HepG2 (cell line): ENCODE measurements around the gene ARHGEF10L. TPM values are rescaled to one million over a fixed set of nuclear protein-coding genes. Genes with fewer than 3 reads are reported as not detected.

Experiments
- ATAC-seq: fragments of 200-7000 bp; cut with Tn5 transposase; 3 replicates; pipeline ENCODE4 v1.9.1; 2020; ENCODE audit warnings: mild to moderate bottlenecking, moderate library complexity
- BruUV-seq: library from RNA; stranded (reverse); fragments of 400-500 nt; replicated peaks from 2 replicates; lab custom pipeline; 2021; lab: Mats Ljungman, UMichigan
- CTCF ChIA-PET: fragments of 300-600 bp; formaldehyde crosslinking; extraction: SDS; loops from one replicate; lab custom pipeline; 2021; ENCODE audit warnings: low total read pairs, inconsistent platforms, low intra/inter-chr PET ratio; lab: Yijun Ruan, JAX
- POLR2A ChIA-PET: fragments of 350-600 bp; sonication (Branson Sonifier 250); formaldehyde crosslinking; loops from one replicate; lab custom pipeline; 2020; ENCODE audit warnings: antibody characterized with exemption, inconsistent platforms; lab: Yijun Ruan, JAX
- DNase-seq: peaks from one replicate; pipeline ENCODE4 v3.0.0-alpha.2; 2015; ENCODE audit warnings: low spot score
- FAIRE-seq: peaks from 3 replicates; lab custom pipeline; 2011; peaks lifted over from hg19 to GRCh38; lab: Jason Lieb, UNC
- H2AFZ ChIP-seq: one replicate; pipeline ENCODE4 v1.6.1; 2011; ENCODE audit warnings: low read length, inconsistent platforms
- H3K27ac ChIP-seq: fragments of 300-600 bp; 3 replicates; pipeline ENCODE4 v1.8.0; 2011; ENCODE audit warnings: mixed run types, mild to moderate bottlenecking, mixed read lengths, low read length, inconsistent platforms; ENCODE audit not compliant: insufficient read depth; ENCODE audit errors: extremely low read length
- H3K27me3 ChIP-seq, 2 experiments: fragments of 200-600 bp in 1 of 2; 2 replicates in 1 of 2; 3 replicates in 1 of 2; pipeline versions ENCODE4 v1.6.0 to v1.8.0; 2011; ENCODE audit warnings: low read length in 2 of 2, mild to moderate bottlenecking in 2 of 2, moderate library complexity in 2 of 2, inconsistent platforms in 1 of 2; ENCODE audit not compliant: insufficient read depth in 2 of 2, control insufficient read depth in 1 of 2
- H3K36me3 ChIP-seq, 2 experiments: fragments of 200-600 bp in 1 of 2; replicated peaks in 1 of 2; 2 replicates in 1 of 2; 3 replicates in 1 of 2; pipeline versions ENCODE4 v1.5.1 to v1.8.0; 2011; ENCODE audit warnings: low read length in 2 of 2, inconsistent platforms in 1 of 2; ENCODE audit not compliant: insufficient read depth in 2 of 2, control insufficient read depth in 1 of 2
- H3K4me1 ChIP-seq: 2 replicates; pipeline ENCODE4 v1.5.1; 2012; ENCODE audit warnings: low read length, inconsistent platforms; ENCODE audit not compliant: insufficient read depth
- H3K4me2 ChIP-seq: 2 replicates; pipeline ENCODE4 v1.6.0; 2011; ENCODE audit warnings: low read depth, low read length, inconsistent platforms
- H3K4me3 ChIP-seq, 3 experiments: fragments of 200-600 bp in 1 of 3; sonication (generic), shearing (Covaris generic) in 1 of 3; replicated peaks in 1 of 3; 2 replicates each; pipeline ENCODE4 v1.5.1; 2011 to 2016; ENCODE audit warnings: low read length in 3 of 3, inconsistent platforms in 2 of 3, low read depth in 2 of 3, mild to moderate bottlenecking in 2 of 3, control low read depth in 1 of 3, mixed read lengths in 1 of 3; ENCODE audit not compliant: insufficient read depth in 1 of 3
- H3K79me2 ChIP-seq: one replicate; pipeline ENCODE4 v1.6.1; 2011; ENCODE audit warnings: low read length, inconsistent platforms; ENCODE audit not compliant: insufficient read depth
- H3K9ac ChIP-seq: 2 replicates; pipeline ENCODE4 v1.6.0; 2011; ENCODE audit warnings: mild to moderate bottlenecking, low read depth, low read length, inconsistent platforms; ENCODE audit not compliant: insufficient read depth
- H3K9me3 ChIP-seq: 2 replicates; pipeline ENCODE4 v1.5.1; 2012; ENCODE audit warnings: mild to moderate bottlenecking, low read length
- H4K20me1 ChIP-seq: 2 replicates; pipeline ENCODE4 v1.6.0; 2011; ENCODE audit warnings: inconsistent platforms, mild to moderate bottlenecking, low read length, moderate library complexity; ENCODE audit not compliant: insufficient read depth
- BCL3 ChIP-seq: sonication (generic); formaldehyde crosslinking; IDR thresholded peaks from 2 replicates; pipeline ENCODE4 v1.5.1; 2020; ENCODE audit warnings: mild to moderate bottlenecking, missing genetic modification reagents, moderate library complexity
- CEBPG ChIP-seq: IDR thresholded peaks from 2 replicates; pipeline ENCODE4 v1.6.1; 2016
- PATZ1 ChIP-seq: sonication (generic); formaldehyde crosslinking; IDR thresholded peaks from 2 replicates; pipeline ENCODE4 v1.4.0; 2020; ENCODE audit warnings: missing genetic modification reagents
- RERE ChIP-seq: IDR thresholded peaks from 2 replicates; pipeline ENCODE4 v1.6.1; 2016; ENCODE audit warnings: low read depth, missing genetic modification reagents, missing compliant biosample characterization
- RFX3 ChIP-seq: IDR thresholded peaks from 2 replicates; pipeline ENCODE4 v1.6.1; 2016; ENCODE audit warnings: missing biosample characterization, missing genetic modification reagents
- SRF ChIP-seq: IDR thresholded peaks from 2 replicates; pipeline ENCODE4 v1.6.1; 2011; ENCODE audit warnings: mild to moderate bottlenecking, low read depth, low read length, moderate library complexity
- SRSF9 ChIP-seq: fragments of 200-400 bp; formaldehyde crosslinking; IDR thresholded peaks from 2 replicates; pipeline ENCODE4 v1.6.1; 2018; ENCODE audit warnings: borderline replicate concordance, mild to moderate bottlenecking, low read depth, low read length; ENCODE audit not compliant: insufficient read depth, poor library complexity, severe bottlenecking
- STAG1 ChIP-seq: sonication (generic); formaldehyde crosslinking; IDR thresholded peaks from 2 replicates; pipeline ENCODE4 v1.4.0; 2020; ENCODE audit warnings: missing genetic modification reagents
- TRAFD1 ChIP-seq: sonication (generic); formaldehyde crosslinking; IDR thresholded peaks from 2 replicates; pipeline ENCODE4 v1.5.1; 2020; ENCODE audit warnings: missing genetic modification reagents, mild to moderate bottlenecking, borderline replicate concordance
- ZNF790 ChIP-seq: sonication (generic); formaldehyde crosslinking; IDR thresholded peaks from 2 replicates; pipeline ENCODE4 v1.8.0; 2022; ENCODE audit warnings: missing genetic modification reagents, mild to moderate bottlenecking, borderline replicate concordance
- WGBS: methylation state at CpG from one replicate; pipeline ENCODE4 v1.1.6; 2017; ENCODE audit warnings: low lambda C conversion rate; 5-methylcytosine and 5-hydroxymethylcytosine counted together
- in situ Hi-C: cut with HindIII; loops from 2 replicates; pipeline ENCODE4 v1.10.0; 2017; ENCODE audit warnings: low pct_unique_long_range_greater_than_20kb; ENCODE audit not compliant: extremely low pct_ligation_motif_present
- intact Hi-C: fragments of 100-400 bp; cut with micrococcal nuclease; formaldehyde crosslinking; loops from one replicate; pipeline ENCODE4 v1.10.0; 2022; ENCODE audit not compliant: unreplicated experiment
- polyA plus RNA-seq, 8 experiments: library from polyadenylated mRNA; depleted of rRNA in 3 of 8; stranded (reverse) in 7 of 8; unstranded in 1 of 8; fragments of >200 nt; fragmentation: Illumina TruSeq in 4 of 8; extraction: Trizol in 4 of 8; gene quantifications; 2 replicates each; pipeline versions ENCODE4 v1.2.1 to v1.2.3, GENCODE V29; 2011 to 2016; ENCODE audit warnings: low read depth in 4 of 8, missing spikeins in 1 of 8, mixed read lengths in 1 of 8; ENCODE audit not compliant: insufficient read depth in 1 of 8
- total RNA-seq, 5 experiments: library from RNA; depleted of rRNA; stranded (reverse); fragments of >200 nt; fragmentation: Illumina TruSeq; extraction: Trizol; gene quantifications; 2 replicates each; pipeline ENCODE4 v1.2.3, GENCODE V29; 2016; ENCODE audit warnings: low read depth in 1 of 5

Gene ARHGEF10L
- total and polyA plus RNA-seq, 2 of the 13 experiments (the other 11 are each of a cell fraction or from before 2014, with no cell fraction given), result 46.5 to 78.3 TPM

- no peak overlapping the region for H3K4me3 ChIP-seq
- no peak overlapping the region for H3K4me2 ChIP-seq
- peaks cover 7% of the 10 kb centered on the region; the same call in 1 of the 2 replicates for H4K20me1 ChIP-seq
- H3K9ac ChIP-seq, result no peak overlapping the region
- H3K79me2 ChIP-seq, result no peaks in the 10 kb centered on the region
- no peaks in the 10 kb centered on the region for H3K27me3 ChIP-seq
- H2AFZ ChIP-seq, result no peak overlapping the region
- WGBS, result 97% methylated on average over 4 of the region's 4 CpGs
- in situ Hi-C loops, result no loop called here
- POLR2A ChIA-PET, result no interaction called here
- peaks cover 35 to 93% of the 10 kb centered on the region in 2 experiments for H3K36me3 ChIP-seq
- intact Hi-C loops, result no loop called here
- H3K4me1 ChIP-seq, result no peaks in the 10 kb centered on the region
- FAIRE-seq (no peak), DNase-seq (no peak), ATAC-seq (no peak)
- TF ChIP-seq STAG1 (CRISPR knock-in tag) (no peak), CEBPG (CRISPR knock-in tag) (no peak), TRAFD1 (no peak), RFX3 (CRISPR knock-in tag) (no peak), PATZ1 (no peak), BCL3 (no peak), RERE (no peak), SRF (no peak), ZNF790 (CRISPR knock-in tag) (no peak), SRSF9 (no peak)
- no peaks in the 10 kb centered on the region for H3K9me3 ChIP-seq
- no peak overlapping the region for H3K27ac ChIP-seq
- CTCF ChIA-PET, result no interaction called here
- BruUV-seq, result no TSS peak
Observed at GRCh38 chr1:17614586-17614985, 75.1 kb downstream of the ARHGEF10L start.
